Liver (tissue), 9 donors: ENCODE data around the gene BFSP1. TPM values are rescaled to one million over a fixed set of nuclear protein-coding genes. Genes with fewer than 3 reads are reported as not detected.

Experiments
- DNase-seq: peaks from one replicate; pipeline ENCODE4 v3.0.0-alpha.2; 2017; ENCODE audit warnings: low spot score
- H3K27ac ChIP-seq, 2 donors: one replicate each; pipeline ENCODE4 v1.7.0; 2013; ENCODE audit warnings: inconsistent platforms in 2 of 2, low read length in 2 of 2, control low read depth in 1 of 2, low read depth in 1 of 2, mild to moderate bottlenecking in 1 of 2
- H3K27me3 ChIP-seq, 4 donors: one replicate each; pipeline versions ENCODE4 v1.6.1 to v1.7.0; 2013; ENCODE audit warnings: low read length in 3 of 4, inconsistent platforms in 1 of 4, mild to moderate bottlenecking in 1 of 4, moderate library complexity in 1 of 4; ENCODE audit not compliant: control insufficient read depth in 4 of 4, insufficient read depth in 4 of 4
- H3K36me3 ChIP-seq, 4 donors: one replicate each; pipeline versions ENCODE4 v1.6.1 to v1.7.0; 2013; ENCODE audit warnings: low read length in 3 of 4, mild to moderate bottlenecking in 3 of 4, low read depth in 1 of 4, moderate library complexity in 1 of 4; ENCODE audit not compliant: control insufficient read depth in 4 of 4, insufficient read depth in 3 of 4
- H3K4me1 ChIP-seq, 4 donors: one replicate each; pipeline versions ENCODE4 v1.6.1 to v1.7.0; 2013; ENCODE audit warnings: low read length in 3 of 4, mild to moderate bottlenecking in 3 of 4, moderate library complexity in 1 of 4; ENCODE audit not compliant: control insufficient read depth in 4 of 4, insufficient read depth in 4 of 4
- H3K4me3 ChIP-seq, 3 donors: one replicate each; pipeline versions ENCODE4 v1.6.1 to v1.7.0; 2013; ENCODE audit warnings: low read length in 3 of 3, control low read depth in 1 of 3, low read depth in 1 of 3, mild to moderate bottlenecking in 1 of 3
- H3K9ac ChIP-seq, 2 donors: one replicate each; pipeline ENCODE4 v1.7.0; 2013; ENCODE audit warnings: low read length in 2 of 2, mild to moderate bottlenecking in 2 of 2, moderate library complexity in 2 of 2, control low read depth in 1 of 2, low read depth in 1 of 2
- H3K9me3 ChIP-seq, 4 donors: one replicate each; pipeline versions ENCODE4 v1.6.1 to v1.7.0; 2013; ENCODE audit warnings: low read length in 3 of 4; ENCODE audit not compliant: control insufficient read depth in 4 of 4
- ATF3 ChIP-seq: IDR thresholded peaks from 2 replicates; pipeline ENCODE4 v1.6.1; 2016; ENCODE audit warnings: antibody characterized with exemption
- CTCF ChIP-seq: fragments of 150-350 bp; IDR thresholded peaks from 2 replicates; pipeline ENCODE4 v1.5.1; 2017; ENCODE audit warnings: improper control_type of control experiment, low read depth, low read length; ENCODE audit not compliant: missing input control
- EGR1 ChIP-seq, 2 donors: IDR thresholded peaks; 2 replicates each; pipeline ENCODE4 v1.6.1; 2016 to 2018; ENCODE audit warnings: antibody characterized with exemption in 2 of 2, low read depth in 2 of 2
- FOXA1 ChIP-seq: IDR thresholded peaks from 2 replicates; pipeline ENCODE4 v1.6.1; 2016; ENCODE audit warnings: antibody characterized with exemption
- FOXA2 ChIP-seq: IDR thresholded peaks from 2 replicates; pipeline ENCODE4 v1.6.1; 2016; ENCODE audit warnings: antibody characterized with exemption
- HNF4A ChIP-seq, 2 donors: conservative IDR thresholded peaks; 2 replicates each; pipeline ENCODE4 v1.6.1; 2016; ENCODE audit warnings: antibody characterized with exemption in 2 of 2, mild to moderate bottlenecking in 2 of 2
- HNF4G ChIP-seq: IDR thresholded peaks from 2 replicates; pipeline ENCODE4 v1.6.1; 2016; ENCODE audit warnings: antibody characterized with exemption
- JUND ChIP-seq, 2 donors: IDR thresholded peaks; 2 replicates each; pipeline ENCODE4 v1.6.1; 2016; ENCODE audit warnings: antibody characterized with exemption in 2 of 2
- MAX ChIP-seq: IDR thresholded peaks from 2 replicates; pipeline ENCODE4 v1.6.1; 2016; ENCODE audit warnings: antibody characterized with exemption
- NR2F2 ChIP-seq: IDR thresholded peaks from 2 replicates; pipeline ENCODE4 v1.6.1; 2016; ENCODE audit warnings: antibody characterized with exemption
- RAD21 ChIP-seq, 2 donors: IDR thresholded peaks; 2 replicates each; pipeline ENCODE4 v1.6.1; 2016; ENCODE audit warnings: antibody characterized with exemption in 2 of 2, mild to moderate bottlenecking in 2 of 2
- REST ChIP-seq: IDR thresholded peaks from 2 replicates; pipeline ENCODE4 v1.6.1; 2016; ENCODE audit warnings: antibody characterized with exemption, mild to moderate bottlenecking
- RXRA ChIP-seq, 2 donors: IDR thresholded peaks; 2 replicates each; pipeline ENCODE4 v1.6.1; 2017 to 2018; ENCODE audit warnings: antibody characterized with exemption in 2 of 2, mild to moderate bottlenecking in 1 of 2
- SP1 ChIP-seq: IDR thresholded peaks from 2 replicates; pipeline ENCODE4 v1.6.1; 2018; ENCODE audit warnings: antibody characterized with exemption, mild to moderate bottlenecking
- TAF1 ChIP-seq: conservative IDR thresholded peaks from 2 replicates; pipeline ENCODE4 v1.6.1; 2016; ENCODE audit warnings: antibody characterized with exemption, mild to moderate bottlenecking
- YY1 ChIP-seq: IDR thresholded peaks from 2 replicates; pipeline ENCODE4 v1.6.1; 2016; ENCODE audit warnings: antibody characterized with exemption, mild to moderate bottlenecking
- ZBTB33 ChIP-seq: IDR thresholded peaks from 2 replicates; pipeline ENCODE4 v1.6.1; 2016; ENCODE audit warnings: antibody characterized with exemption
- WGBS: extraction: QIAGEN DNeasy Blood & Tissue Kit; methylation state at CpG from one replicate; pipeline ENCODE4 v1.1.7; 2013; 5-methylcytosine and 5-hydroxymethylcytosine counted together
- polyA plus RNA-seq, 2 donors: library from polyadenylated mRNA; stranded (reverse) in 1 of 2; unstranded in 1 of 2; fragments of 200-250 nt in 1 of 2; fragments of >200 nt in 1 of 2; fragmentation: Nextera tagmentation in 1 of 2; extraction: Ambion mirVana in 1 of 2; gene quantifications; one replicate each; pipeline versions ENCODE4 v1.2.1 to v1.2.3, GENCODE V29; 2013 to 2015
- total RNA-seq, 2 donors: library from RNA; depleted of rRNA; stranded (reverse); fragments of >200 nt; gene quantifications; one replicate each; pipeline ENCODE4 v1.2.3, GENCODE V29; 2014
- donor health status: healthy.
- donor health status: healthy.
- donor health status: healthy.
- donor health status: healthy.
- donor health status: healthy.

BFSP1 gene
- total and polyA plus RNA-seq, 4 donors = 0.14 to 0.28 (median 0.21) TPM

- Histone ChIP-seq H3K36me3 (no peaks in the 10 kb centered on the region), H3K9ac (no peak overlapping the region), H3K27me3 (no peaks in the 10 kb centered on the region), H3K9me3 (no peaks in the 10 kb centered on the region), H3K4me1 (peaks cover 0 to 12% (median 5%) of the 10 kb centered on the region in 4 donors), H3K27ac (no peak overlapping the region), H3K4me3 (no peak overlapping the region)
- 88% methylated on average over 2 of the region's 2 CpGs for WGBS
- DNase-seq = no peak
- no peak for TF ChIP-seq RXRA (IDR thresholded peaks at IDR 0.05)
- no peak for TF ChIP-seq HNF4A (conservative IDR thresholded peaks at IDR 0.05)
- no peak for TF ChIP-seq ZBTB33
- TF ChIP-seq JUND (IDR thresholded peaks at IDR 0.05) = no peak
- TF ChIP-seq CTCF = no peak
- no peak for TF ChIP-seq YY1
- TF ChIP-seq FOXA2 = no peak
- no peak for TF ChIP-seq HNF4G
- TF ChIP-seq TAF1 = no peak
- TF ChIP-seq EGR1 (IDR thresholded peaks at IDR 0.05; ENCODE audit: low read depth in 2 of 2) = no peak
- TF ChIP-seq RAD21 (IDR thresholded peaks at IDR 0.05) = no peak
- TF ChIP-seq ATF3 = no peak
- TF ChIP-seq SP1 = no peak
- no peak for TF ChIP-seq MAX
- no peak for TF ChIP-seq REST
- TF ChIP-seq FOXA1 = no peak
- TF ChIP-seq NR2F2 = no peak
These were observed 24.1 kb downstream of the BFSP1 start for GRCh38 chr20:17507032-17507431.
